ENCODE data around the gene GABBR2. TPM values are rescaled to one million over a fixed set of nuclear protein-coding genes. Genes with fewer than 3 reads are reported as not detected.
"Not testable (repeated sequence)": the region's sequence is repeated elsewhere in the genome, so short reads cannot be mapped to it uniquely, and the experiment has no call there.

The GABBR2 gene
- total and polyA plus RNA-seq, 2 of the 8 experiments (the other 6 are each of a cell fraction or from before 2014, with no cell fraction given): 0.50 to 1.2 TPM

DNA sequence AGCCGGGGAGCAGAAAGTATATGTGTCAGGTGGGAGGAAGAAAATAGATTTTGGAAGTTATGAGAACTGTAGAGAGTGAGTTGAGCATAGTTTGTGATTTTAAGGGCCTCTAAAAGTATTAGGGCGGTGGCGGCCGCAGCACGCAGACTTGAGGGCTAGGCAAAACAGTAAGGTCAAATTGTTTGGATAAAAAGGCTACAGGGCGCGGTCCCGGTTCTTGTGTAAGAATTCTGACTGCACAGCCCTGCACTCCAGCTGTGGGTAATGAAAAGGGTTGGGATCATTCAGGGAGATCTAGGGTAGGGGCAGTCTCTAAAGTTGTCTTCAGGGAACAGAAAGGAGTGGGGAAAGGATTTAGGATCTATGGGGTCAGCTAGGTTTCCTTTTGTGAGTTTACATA, 441.2 kb downstream of the GABBR2 start:
- H4K5ac ChIP-seq (ENCODE audit: insufficient read length, low read depth, low read length); H3K27me3 ChIP-seq (replicated peaks in 1 of 4; ENCODE audit: control insufficient read depth in 3 of 4, extremely low read depth in 1 of 4, insufficient read depth in 3 of 4, low read length in 3 of 4); H3K4me2 ChIP-seq (ENCODE audit: insufficient read depth in 1 of 2, low read depth in 2 of 2, low read length in 2 of 2); H3K18ac ChIP-seq (ENCODE audit: extremely low read depth, low read length); H2BK15ac ChIP-seq (ENCODE audit: low read length); POLR2A ChIA-PET (ENCODE audit: partially characterized antibody); H3K27ac ChIP-seq (ENCODE audit: low read depth, low read length); H4K91ac ChIP-seq (replicated peaks; ENCODE audit: insufficient read length, low read length); H4K20me1 ChIP-seq (replicated peaks in 1 of 2; ENCODE audit: control insufficient read depth in 1 of 2, insufficient read depth in 2 of 2, low read length in 2 of 2); H2BK20ac ChIP-seq (ENCODE audit: low read length); H3K79me1 ChIP-seq (ENCODE audit: low read depth, low read length); FAIRE-seq; H3K4me1 ChIP-seq (replicated peaks in 1 of 4; ENCODE audit: control insufficient read depth in 3 of 4, insufficient read depth in 4 of 4, low read length in 3 of 4); H4K8ac ChIP-seq (ENCODE audit: extremely low read depth, insufficient read depth, low read length); H2BK120ac ChIP-seq (replicated peaks; ENCODE audit: low read depth, low read length); H2AFZ ChIP-seq (ENCODE audit: low read length); H3K4me3 ChIP-seq (ENCODE audit: extremely low read depth in 1 of 4, insufficient read depth in 2 of 4, low read depth in 3 of 4, low read length in 4 of 4); H3K79me2 ChIP-seq (ENCODE audit: control insufficient read depth in 1 of 2, insufficient read depth in 2 of 2, low read length in 2 of 2); H3K36me3 ChIP-seq (ENCODE audit: control insufficient read depth in 2 of 4, insufficient read depth in 4 of 4, low read length in 3 of 4); H3K23me2 ChIP-seq (ENCODE audit: low read depth, low read length); H3K9me3 ChIP-seq (ENCODE audit: insufficient read depth in 2 of 2, low read depth in 1 of 2, low read length in 1 of 2); H2BK5ac ChIP-seq (ENCODE audit: low read depth, low read length); H3K4ac ChIP-seq (replicated peaks; ENCODE audit: insufficient read length, low read depth, low read length); DNase-seq (ENCODE audit: low read depth in 1 of 2, low spot score in 2 of 2); H3K56ac ChIP-seq (replicated peaks; ENCODE audit: insufficient read length, low read depth, low read length); H2AK5ac ChIP-seq (ENCODE audit: low read depth, low read length); H3K23ac ChIP-seq (ENCODE audit: insufficient read length); H3K9ac ChIP-seq (replicated peaks in 1 of 4; ENCODE audit: extremely low read depth in 1 of 4, low read depth in 3 of 4, low read length in 3 of 4); H3K14ac ChIP-seq (ENCODE audit: insufficient read length); H2BK12ac ChIP-seq (ENCODE audit: low read depth, low read length): not testable (repeated sequence)
- CTCF ChIA-PET (ENCODE audit: partially characterized antibody): interaction anchor here (0.8 kb wide), 1 partner anchor 61 kb away, joined by 3 read pairs; no protein-coding TSS in a partner anchor
- WGBS, 2 experiments (ENCODE audit: extremely low coverage in 1 of 2, insufficient coverage in 1 of 2, insufficient read length in 1 of 2, insufficient replicate concordance in 2 of 2, low coverage in 1 of 2, low lambda C conversion rate in 2 of 2, missing lambda C conversion rate in 1 of 2): 99% methylated on average over 8 of the region's 8 CpGs; no CpG with 5 or more reads in 1 of the 2 experiments

All from H1 (cell line).